HL-60 (cell line): Measurements from ENCODE around the gene LGR6.

Experiments
- DNase-seq, 2 experiments: peaks; one replicate each; pipeline ENCODE4 v3.0.0-alpha.2; 2010 to 2020; ENCODE audit warnings: low read depth in 1 of 2, low spot score in 1 of 2
- H3K27ac ChIP-seq: fragments of 250-450 bp; sonication (Bioruptor Pico); replicated peaks from 2 replicates; pipeline ENCODE4 v1.5.1; 2020; ENCODE audit warnings: mild to moderate bottlenecking, moderate library complexity
- H3K27me3 ChIP-seq: fragments of 250-450 bp; sonication (Bioruptor Pico); 2 replicates; pipeline ENCODE4 v1.5.1; 2021; ENCODE audit warnings: mild to moderate bottlenecking, moderate library complexity; ENCODE audit not compliant: insufficient read depth, poor library complexity, severe bottlenecking
- H3K4me3 ChIP-seq: replicated peaks from 2 replicates; pipeline ENCODE4 v1.5.1; 2011; ENCODE audit warnings: mild to moderate bottlenecking, control low read depth, low read length; ENCODE audit not compliant: insufficient read depth
- CTCF ChIP-seq: IDR thresholded peaks from one replicate; pipeline ENCODE4 v1.5.1; 2011; ENCODE audit warnings: low read length, control low read depth, inconsistent platforms; ENCODE audit not compliant: insufficient read depth
- GABPA ChIP-seq: IDR thresholded peaks from 2 replicates; pipeline ENCODE4 v1.6.1; 2012; ENCODE audit warnings: low read depth
- POLR2AphosphoS5 ChIP-seq: IDR thresholded peaks from 2 replicates; pipeline ENCODE4 v1.6.1; 2012; ENCODE audit warnings: low read depth
- REST ChIP-seq: IDR thresholded peaks from 2 replicates; pipeline ENCODE4 v1.6.1; 2012; ENCODE audit warnings: low read depth; ENCODE audit not compliant: insufficient replicate concordance
- SPI1 ChIP-seq: IDR thresholded peaks from 2 replicates; pipeline ENCODE4 v1.6.1; 2012; ENCODE audit warnings: low read depth, mild to moderate bottlenecking, borderline replicate concordance

The LGR6 gene

GRCh38 chr1:202263628-202264027 lies 70.0 kb downstream of the LGR6 start:
- Histone ChIP-seq H3K27ac (no peak overlapping the region), H3K27me3 (peaks cover 16% of the 10 kb centered on the region), H3K4me3 (no peak overlapping the region)
- DNase-seq = no peak
- TF ChIP-seq REST (no peak), GABPA (no peak), SPI1 (no peak), CTCF (no peak), POLR2AphosphoS5 (no peak)

GRCh38 chr1:202264300-202264699 lies 70.7 kb downstream of the LGR6 start:
- no peak overlapping the region for H3K27ac ChIP-seq
- H3K4me3 ChIP-seq = no peak overlapping the region
- no peak for TF ChIP-seq CTCF
- no peak for TF ChIP-seq REST
- DNase-seq = no peak
- peaks cover 19% of the 10 kb centered on the region for H3K27me3 ChIP-seq

- Histone ChIP-seq H3K27me3 (peaks cover 22% of the 10 kb centered on the region), H3K4me3 (no peak overlapping the region), H3K27ac (no peak overlapping the region)
- DNase-seq = no peak
- no peak for TF ChIP-seq REST
- no peak for TF ChIP-seq CTCF
- TF ChIP-seq POLR2AphosphoS5 = no peak
- no peak for TF ChIP-seq GABPA
- no peak for TF ChIP-seq SPI1
These were observed 71.1 kb downstream of the LGR6 start for GRCh38 chr1:202264726-202265125.
